ENCODE results near the gene BMP7. TPM values are rescaled to one million over a fixed set of nuclear protein-coding genes. Genes with fewer than 3 reads are reported as not detected.

BMP7 gene
- total and polyA plus RNA-seq, 2 experiments from 2014 or later: not detected

DNA sequence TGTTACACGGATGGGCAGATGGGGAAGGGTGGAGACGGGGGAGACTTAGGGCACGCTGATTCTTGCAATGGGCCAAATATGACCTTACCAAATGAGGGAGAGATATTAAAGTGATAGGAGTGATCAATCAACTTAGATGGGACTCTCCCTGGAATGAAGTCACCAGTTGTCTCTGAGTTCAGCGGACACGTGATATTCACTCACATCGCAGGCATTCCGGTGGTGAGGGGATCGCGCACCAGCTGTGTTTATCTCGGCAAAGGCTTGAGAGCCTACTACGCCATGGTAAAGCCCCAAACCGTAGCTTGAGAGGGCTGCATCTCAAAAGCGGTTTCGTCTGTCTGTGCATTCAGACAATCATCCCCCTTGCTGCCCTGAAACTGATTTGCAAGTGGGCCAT lies 5.5 kb downstream of the BMP7 start:
- no peak overlapping the region for H2AFZ ChIP-seq
- H3F3A ChIP-seq (ENCODE audit: insufficient read depth): no peaks in the 10 kb centered on the region
- TF ChIP-seq EZH2phosphoT487 (IDR thresholded peaks at IDR 0.05; ENCODE audit: insufficient read depth, low read depth): no peak
- no peak for TF ChIP-seq EZH2 (IDR thresholded peaks at IDR 0.05; ENCODE audit: insufficient read depth, poor library complexity, severe bottlenecking)
- no peak overlapping the region for H3K9ac ChIP-seq
- no peaks in the 10 kb centered on the region for H3K4me1 ChIP-seq (ENCODE audit: insufficient read depth)
- H3K9me3 ChIP-seq (ENCODE audit: low read depth): no peaks in the 10 kb centered on the region
- no peaks in the 10 kb centered on the region for H3K79me2 ChIP-seq (ENCODE audit: insufficient read depth)
- in situ Hi-C loops (cut with MboI): no loop called here
- H4K20me1 ChIP-seq (ENCODE audit: insufficient read depth): no peaks in the 10 kb centered on the region
- peaks cover 91% of the 10 kb centered on the region for H3K27me3 ChIP-seq (replicated peaks; ENCODE audit: insufficient read depth)
- no peaks in the 10 kb centered on the region for H3K9me2 ChIP-seq (ENCODE audit: insufficient read depth)
- DNase-seq: no peak
- no peak overlapping the region for H3K27ac ChIP-seq
- H3K36me3 ChIP-seq (ENCODE audit: low read depth): no peaks in the 10 kb centered on the region
- 25 to 26% methylated on average over 14 of the region's 14 CpGs for WGBS, 2 experiments (ENCODE audit: low coverage in 1 of 2, low lambda C conversion rate in 2 of 2, missing lambda C conversion rate in 2 of 2)
- H3K4me2 ChIP-seq (ENCODE audit: unreplicated experiment): no peak overlapping the region
- no peak overlapping the region for H3K4me3 ChIP-seq

DNA sequence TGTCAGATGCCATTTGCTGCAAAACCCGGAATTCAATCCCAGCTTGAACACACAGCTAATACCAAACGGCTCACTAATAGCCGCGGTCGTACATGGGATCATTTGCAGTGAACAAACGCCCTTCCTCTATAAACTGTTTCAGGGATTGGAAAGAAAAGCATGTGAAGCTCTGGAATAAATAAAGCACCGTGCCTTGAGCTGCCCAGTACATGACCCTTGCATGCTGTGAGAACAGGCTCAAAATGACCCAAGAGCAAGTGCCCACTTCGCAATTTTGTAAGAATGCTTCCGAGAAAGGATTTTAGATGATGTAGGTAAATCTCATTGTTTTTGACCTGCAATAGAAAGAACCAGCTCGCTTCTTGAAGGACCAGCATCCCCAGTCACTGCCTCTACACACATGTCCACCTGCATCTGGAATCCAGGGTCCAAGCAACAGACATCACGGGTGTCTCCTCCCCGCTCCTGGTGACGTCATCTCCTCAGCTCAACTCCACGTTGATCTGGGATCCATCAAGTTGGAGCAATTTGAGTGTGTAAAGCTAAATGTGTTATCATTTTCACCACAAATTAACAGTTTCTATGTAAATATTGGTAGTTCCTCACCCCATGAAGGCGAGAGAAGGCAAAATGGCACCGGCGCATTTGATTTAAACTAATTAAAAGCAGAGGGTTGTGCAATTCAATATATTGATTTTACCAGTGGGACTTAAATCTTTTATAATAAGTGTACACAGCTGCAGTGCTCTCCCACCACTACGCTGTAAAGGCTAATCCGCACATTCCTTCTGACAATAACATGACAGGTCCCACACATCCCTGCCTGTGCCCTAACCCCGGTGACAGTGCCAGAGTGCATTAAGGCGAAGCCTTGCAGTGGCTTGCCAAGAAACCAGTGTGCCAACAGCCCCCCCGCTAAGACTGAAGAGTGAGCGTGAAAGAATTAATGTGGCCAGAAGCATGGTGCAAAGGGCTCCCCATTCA lies 6.2 kb downstream of the BMP7 start:
- DNase-seq: no peak
- H3K36me3 ChIP-seq (ENCODE audit: low read depth): no peaks in the 10 kb centered on the region
- in situ Hi-C loops (cut with MboI): no loop called here
- no peaks in the 10 kb centered on the region for H3K9me3 ChIP-seq (ENCODE audit: low read depth)
- no peaks in the 10 kb centered on the region for H3K4me1 ChIP-seq (ENCODE audit: insufficient read depth)
- WGBS, 2 experiments (ENCODE audit: low coverage in 1 of 2, low lambda C conversion rate in 2 of 2, missing lambda C conversion rate in 2 of 2): 12 to 13% methylated on average over 23 of the region's 23 CpGs
- TF ChIP-seq EZH2phosphoT487 (IDR thresholded peaks at IDR 0.05; ENCODE audit: insufficient read depth, low read depth): no peak
- TF ChIP-seq EZH2 (IDR thresholded peaks at IDR 0.05; ENCODE audit: insufficient read depth, poor library complexity, severe bottlenecking): peak; percentile 10
- H3K9me2 ChIP-seq (ENCODE audit: insufficient read depth): no peaks in the 10 kb centered on the region
- H3K4me3 ChIP-seq: no peak overlapping the region
- no peak overlapping the region for H3K9ac ChIP-seq
- peaks cover 84% of the 10 kb centered on the region for H3K27me3 ChIP-seq (replicated peaks; ENCODE audit: insufficient read depth)
- no peaks in the 10 kb centered on the region for H3F3A ChIP-seq (ENCODE audit: insufficient read depth)
- H4K20me1 ChIP-seq (ENCODE audit: insufficient read depth): no peaks in the 10 kb centered on the region
- H3K4me2 ChIP-seq (ENCODE audit: unreplicated experiment): no peak overlapping the region
- no peak overlapping the region for H3K27ac ChIP-seq
- no peaks in the 10 kb centered on the region for H3K79me2 ChIP-seq (ENCODE audit: insufficient read depth)
- no peak overlapping the region for H2AFZ ChIP-seq

DNA sequence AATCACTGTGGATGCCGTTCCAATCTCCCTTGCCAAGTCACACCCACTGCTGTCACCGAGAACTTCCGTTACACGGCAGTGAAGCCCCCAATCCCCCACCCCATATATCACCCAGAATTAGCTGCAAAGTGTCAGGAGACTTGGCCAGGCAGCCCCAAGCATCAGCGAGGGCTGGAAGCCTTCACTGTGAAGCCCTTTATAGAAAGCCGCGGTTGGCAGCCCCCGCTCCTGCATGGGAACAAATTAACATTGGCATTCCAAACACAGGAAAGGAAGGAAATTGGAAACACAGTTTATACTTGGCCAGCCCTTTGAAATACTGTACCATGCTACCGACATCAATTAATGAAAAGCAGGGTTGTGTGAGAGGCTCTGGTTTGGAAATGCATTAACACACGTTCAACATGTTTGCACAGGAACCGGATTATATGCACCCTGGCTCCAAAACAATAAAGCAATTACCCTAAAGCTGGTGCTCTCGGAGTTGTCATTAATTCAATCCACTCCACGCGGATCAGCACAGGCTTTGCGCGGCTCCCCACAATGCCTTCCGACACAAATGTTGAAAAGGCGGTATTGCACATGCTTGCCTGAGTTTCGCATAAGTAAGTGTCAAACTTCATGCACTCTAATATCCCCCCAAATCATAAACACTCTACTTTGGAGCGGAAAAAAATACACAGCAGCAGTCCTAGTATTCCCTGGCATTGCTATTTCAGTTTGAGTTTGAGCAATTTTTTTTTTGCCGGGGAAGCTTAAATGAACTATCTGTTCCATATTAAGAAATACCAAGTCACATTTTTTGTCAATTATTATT lies 7.1 kb downstream of the BMP7 start:
- H3K4me1 ChIP-seq (ENCODE audit: insufficient read depth): no peaks in the 10 kb centered on the region
- H3K9me2 ChIP-seq (ENCODE audit: insufficient read depth): no peaks in the 10 kb centered on the region
- H2AFZ ChIP-seq: no peak overlapping the region
- H3K4me2 ChIP-seq (ENCODE audit: unreplicated experiment): no peak overlapping the region
- H3K9me3 ChIP-seq (ENCODE audit: low read depth): no peaks in the 10 kb centered on the region
- no peaks in the 10 kb centered on the region for H3K36me3 ChIP-seq (ENCODE audit: low read depth)
- in situ Hi-C loops (cut with MboI): no loop called here
- H3K9ac ChIP-seq: no peak overlapping the region
- H4K20me1 ChIP-seq (ENCODE audit: insufficient read depth): no peaks in the 10 kb centered on the region
- peak; percentile 12 for DNase-seq
- WGBS, 2 experiments (ENCODE audit: low coverage in 1 of 2, low lambda C conversion rate in 2 of 2, missing lambda C conversion rate in 2 of 2): 1% methylated on average over 21 of the region's 21 CpGs
- H3K79me2 ChIP-seq (ENCODE audit: insufficient read depth): no peaks in the 10 kb centered on the region
- H3K27ac ChIP-seq: no peak overlapping the region
- H3F3A ChIP-seq (ENCODE audit: insufficient read depth): no peaks in the 10 kb centered on the region
- peaks cover 82% of the 10 kb centered on the region for H3K27me3 ChIP-seq (replicated peaks; ENCODE audit: insufficient read depth)
- 0 out of 2 replicates have a peak, but pooled peaks have one; percentile 36 for TF ChIP-seq EZH2phosphoT487 (IDR thresholded peaks at IDR 0.05; ENCODE audit: insufficient read depth, low read depth)
- TF ChIP-seq EZH2 (IDR thresholded peaks at IDR 0.05; ENCODE audit: insufficient read depth, poor library complexity, severe bottlenecking): peak; percentile 46
- no peak overlapping the region for H3K4me3 ChIP-seq

DNA sequence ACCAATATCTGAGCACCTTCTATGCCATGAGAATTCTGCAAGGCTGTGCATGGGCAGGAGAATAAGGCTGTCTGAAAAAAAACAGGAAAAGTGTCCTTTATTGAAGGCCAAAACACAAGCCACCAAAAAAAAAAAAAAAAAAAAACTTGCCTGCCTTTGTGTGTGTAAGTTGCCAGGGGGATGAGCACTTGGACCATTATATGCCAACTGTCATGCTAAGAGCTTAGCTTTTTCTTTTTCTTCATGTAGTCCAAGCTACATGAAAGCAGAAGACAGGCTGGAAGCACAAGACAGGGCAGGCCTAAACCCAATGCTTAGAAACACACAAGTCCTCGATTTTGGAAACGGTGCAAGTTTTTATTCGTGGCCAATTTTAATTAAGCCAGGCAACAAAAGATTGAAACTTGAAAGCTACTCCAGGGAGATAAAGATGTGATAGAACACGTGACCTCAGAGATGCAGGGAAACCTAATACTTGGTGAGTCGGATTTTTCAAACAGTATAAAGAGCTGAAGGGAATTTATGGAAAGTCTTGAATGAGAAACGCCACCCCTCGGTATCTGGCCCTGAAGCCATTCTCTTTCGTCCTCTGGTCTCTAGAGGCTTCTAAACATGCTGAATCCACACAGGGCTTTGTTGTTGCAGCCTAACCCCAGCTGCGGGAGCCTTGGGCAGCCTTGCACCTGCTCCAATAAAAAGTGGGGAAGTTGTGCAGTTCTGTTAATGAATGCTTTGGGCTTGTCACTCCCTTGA lies 8.6 kb downstream of the BMP7 start:
- no peak overlapping the region for H3K4me3 ChIP-seq
- no peak overlapping the region for H3K4me2 ChIP-seq (ENCODE audit: unreplicated experiment)
- no peak overlapping the region for H3K27ac ChIP-seq
- 20 to 21% methylated on average over 9 of the region's 9 CpGs for WGBS, 2 experiments (ENCODE audit: low coverage in 1 of 2, low lambda C conversion rate in 2 of 2, missing lambda C conversion rate in 2 of 2)
- no peaks in the 10 kb centered on the region for H4K20me1 ChIP-seq (ENCODE audit: insufficient read depth)
- no peaks in the 10 kb centered on the region for H3K4me1 ChIP-seq (ENCODE audit: insufficient read depth)
- TF ChIP-seq EZH2 (IDR thresholded peaks at IDR 0.05; ENCODE audit: insufficient read depth, poor library complexity, severe bottlenecking): no peak
- no peak for TF ChIP-seq EZH2phosphoT487 (IDR thresholded peaks at IDR 0.05; ENCODE audit: insufficient read depth, low read depth)
- H2AFZ ChIP-seq: no peak overlapping the region
- no peak for DNase-seq
- no peaks in the 10 kb centered on the region for H3K9me3 ChIP-seq (ENCODE audit: low read depth)
- H3K9me2 ChIP-seq (ENCODE audit: insufficient read depth): no peaks in the 10 kb centered on the region
- H3F3A ChIP-seq (ENCODE audit: insufficient read depth): no peaks in the 10 kb centered on the region
- H3K79me2 ChIP-seq (ENCODE audit: insufficient read depth): no peaks in the 10 kb centered on the region
- in situ Hi-C loops (cut with MboI): no loop called here
- no peaks in the 10 kb centered on the region for H3K36me3 ChIP-seq (ENCODE audit: low read depth)
- H3K9ac ChIP-seq: no peak overlapping the region
- peaks cover 80% of the 10 kb centered on the region for H3K27me3 ChIP-seq (replicated peaks; ENCODE audit: insufficient read depth)
